Muscle of arm (tissue), 12 donors: ENCODE measurements around the gene FZD8. TPM values are rescaled to one million over a fixed set of nuclear protein-coding genes. Genes with fewer than 3 reads are reported as not detected.
A peak's percentile ranks its signal among the peaks of the same experiment; 100 is the strongest.

ENCODE experiments used
- DNase-seq: peaks from one replicate; pipeline ENCODE4 v3.0.0-alpha.2; 2013
- polyA plus RNA-seq, 12 donors: library from polyadenylated mRNA; unstranded; fragments of 120-200 nt; gene quantifications; one replicate each; pipeline ENCODE4 v1.2.1, GENCODE V29; 2013; ENCODE audit not compliant: insufficient read length in 12 of 12

FZD8 gene
- polyA plus RNA-seq, 12 donors = 15.7 to 36.3 (median 23.6) TPM; not detected in 1

GRCh38 chr10:35608328-35608672, 33.8 kb downstream of the FZD8 start:
- DNase-seq = no peak

- DNase-seq = peak; percentile 23
These were observed 34.4 kb downstream of the FZD8 start for GRCh38 chr10:35607475-35608327.

- DNase-seq = no peak
These were observed 35.7 kb downstream of the FZD8 start for GRCh38 chr10:35606430-35606829.

GRCh38 chr10:35605191-35605590, 36.9 kb downstream of the FZD8 start, which contains the start of gene GJD4:
Gene GJD4, plus strand, starts transcription at chr10:35605341. Its CDS starts 227 bp downstream, at chr10:35605568.
- no peak for DNase-seq

GRCh38 chr10:35600193-35600592, 41.9 kb downstream of the FZD8 start:
- no peak for DNase-seq

GRCh38 chr10:35598379-35598778, 43.7 kb downstream of the FZD8 start:
- no peak for DNase-seq

- no peak for DNase-seq
These were observed 47.0 kb downstream of the FZD8 start for GRCh38 chr10:35595106-35595505.

- no peak for DNase-seq
These were observed 47.7 kb downstream of the FZD8 start for GRCh38 chr10:35594115-35595079.

GRCh38 chr10:35592441-35592840, 49.7 kb downstream of the FZD8 start:
- DNase-seq = no peak

GRCh38 chr10:35588836-35589235, 53.3 kb downstream of the FZD8 start:
- no peak for DNase-seq

Other genes with a start within 250 kb of the FZD8 start
- 1 to 10 TPM in 9 of 12 donors, under 1 TPM in 1, not detected in 2; 0.18 to 7.7 (median 3.1) TPM for gene GJD4, start 37.0 kb downstream of the FZD8 start, polyA plus RNA-seq